Sciatic nerve (tissue), 2 donors: ENCODE data around the gene FTH1. TPM values are rescaled to one million over a fixed set of nuclear protein-coding genes. Genes with fewer than 3 reads are reported as not detected.

Source experiments
- ATAC-seq: fragments of 200-7000 bp; cut with Tn5 transposase; one replicate; pipeline ENCODE4 v1.9.1; 2020; ENCODE audit warnings: mild to moderate bottlenecking, moderate library complexity
- DNase-seq: peaks from one replicate; pipeline ENCODE4 v3.0.0-alpha.2; 2020; ENCODE audit warnings: low spot score
- intact Hi-C: fragments of 100-400 bp; cut with DNase I; formaldehyde crosslinking; loops from one replicate; pipeline ENCODE4 v1.14.2; 2022
- total RNA-seq: library from RNA; stranded (reverse); fragmentation: NEBNext Ultra II Directional; extraction: Animal tissue kit (Norgen Biotek cat#: 25700); gene quantifications from one replicate; pipeline ENCODE4 v1.2.1, GENCODE V29; 2021
- donor health status: DM: no; HTN: no; CAD: no.
- donor health status: DM: no; HTN: no; CAD: no.

Gene FTH1
- total RNA-seq, 1 donor from 2014 or later = 4,297 TPM

DNA sequence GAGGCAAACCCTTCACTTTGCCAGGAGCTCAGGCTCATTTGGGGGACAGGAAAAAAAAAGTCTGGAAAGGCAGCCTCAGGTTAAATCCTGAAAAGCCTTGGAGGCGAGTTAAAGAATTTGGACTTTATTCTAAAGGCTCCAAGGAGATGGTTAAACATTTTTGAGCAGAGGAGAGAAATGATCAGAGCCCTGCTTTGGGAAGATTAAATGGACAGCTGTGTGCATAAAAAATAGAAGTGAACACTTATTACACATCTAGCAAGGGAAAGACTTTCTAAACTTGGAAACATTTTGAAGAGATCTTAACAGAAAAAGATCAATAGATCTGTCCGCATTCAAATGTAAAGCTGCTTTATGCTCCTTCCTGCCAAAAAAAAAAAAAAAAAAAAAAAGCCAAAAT is 41.7 kb downstream of the FTH1 start:
- ATAC-seq (no peak), DNase-seq (no peak)
- intact Hi-C loops = no loop called here

DNA sequence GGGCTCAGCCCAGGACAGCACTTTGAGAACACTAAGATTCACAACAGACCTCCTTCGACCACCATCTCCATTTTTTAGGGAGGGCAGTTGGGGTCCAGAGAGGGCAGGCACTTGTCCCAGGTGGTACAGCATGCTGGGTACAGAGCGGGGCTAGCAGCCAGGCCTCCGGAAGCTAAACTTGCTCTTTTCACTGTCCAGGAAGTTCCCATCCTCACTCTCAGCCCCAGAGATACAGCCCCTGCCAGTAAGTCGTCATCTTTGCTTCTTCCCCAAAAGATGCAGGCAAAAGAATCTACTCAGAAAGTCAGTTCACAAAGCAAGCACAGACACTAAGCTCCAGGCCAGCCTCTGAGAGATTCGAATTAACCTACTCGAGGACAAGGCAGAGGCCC is 43.4 kb downstream of the FTH1 start:
- ATAC-seq = peak; percentile 20
- intact Hi-C loops = no loop called here
- no peak for DNase-seq

DNA sequence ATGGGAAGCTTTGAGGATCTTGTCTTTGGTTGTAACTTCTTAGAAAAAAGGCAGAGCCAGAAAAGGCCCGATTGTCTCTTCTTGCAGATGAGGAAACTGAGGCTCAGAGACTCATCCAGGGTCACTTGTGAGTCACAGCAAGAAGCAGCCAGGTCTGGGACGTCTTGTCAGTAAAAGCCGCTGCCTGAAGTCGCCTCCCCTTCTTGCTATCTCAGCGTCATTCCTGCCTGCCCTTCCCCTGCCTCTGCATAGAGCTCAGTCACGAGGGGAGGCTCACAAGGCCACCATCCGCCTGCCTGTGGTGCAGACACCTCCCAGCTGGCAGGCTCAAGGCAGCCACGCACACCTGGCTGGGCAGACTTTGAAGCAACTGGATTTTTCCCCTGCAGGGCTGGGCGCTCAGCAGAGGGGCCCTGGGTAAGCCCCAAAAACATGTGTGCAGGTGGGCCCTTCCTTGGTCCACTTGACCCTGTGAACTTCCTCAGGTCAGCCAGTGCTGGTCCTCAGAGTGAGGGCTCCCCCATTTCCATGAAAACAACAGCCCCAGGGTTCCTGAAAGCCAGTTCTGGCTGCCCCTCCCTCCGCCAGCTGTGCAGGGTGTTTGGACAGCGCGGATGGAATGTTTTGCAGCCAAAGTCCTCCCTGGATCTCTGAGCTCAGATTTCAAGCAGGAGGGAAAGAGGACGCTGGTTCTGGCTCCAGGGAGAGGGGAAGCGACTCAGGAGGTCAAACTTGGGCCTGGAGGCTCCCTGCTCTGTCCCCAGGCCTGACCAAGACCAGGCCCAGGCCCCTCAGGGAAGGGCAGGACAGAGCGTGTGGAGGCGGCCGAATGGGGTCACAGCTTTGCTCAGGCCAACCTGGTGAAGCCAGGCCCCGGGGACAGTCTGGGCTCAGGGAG is 44.0 kb downstream of the FTH1 start:
- intact Hi-C loops = no loop called here
- ATAC-seq (peak; percentile 90), DNase-seq (peak; percentile 87)

DNA sequence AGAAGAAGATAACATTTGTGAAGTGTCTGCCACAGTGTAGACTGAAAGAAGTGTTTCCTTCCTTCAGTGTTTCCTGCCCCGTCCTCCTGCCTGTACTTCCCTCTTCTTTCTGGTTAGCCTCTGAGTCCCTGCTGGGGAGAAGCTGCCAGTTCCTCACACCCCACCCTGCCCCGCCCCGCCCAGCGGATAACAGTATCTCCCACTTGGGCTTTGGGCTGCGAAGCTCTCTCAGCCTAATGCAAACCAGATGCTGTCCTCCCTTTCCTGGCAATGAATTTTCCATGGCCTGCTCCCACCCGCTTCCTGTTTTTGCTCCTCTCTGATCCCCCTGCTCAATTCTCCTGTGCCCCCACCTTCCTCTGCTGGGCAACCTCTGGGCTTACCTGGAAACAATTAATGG is 44.9 kb downstream of the FTH1 start:
- DNase-seq (peak; percentile 92), ATAC-seq (peak; percentile 86)
- intact Hi-C loops = no loop called here

DNA sequence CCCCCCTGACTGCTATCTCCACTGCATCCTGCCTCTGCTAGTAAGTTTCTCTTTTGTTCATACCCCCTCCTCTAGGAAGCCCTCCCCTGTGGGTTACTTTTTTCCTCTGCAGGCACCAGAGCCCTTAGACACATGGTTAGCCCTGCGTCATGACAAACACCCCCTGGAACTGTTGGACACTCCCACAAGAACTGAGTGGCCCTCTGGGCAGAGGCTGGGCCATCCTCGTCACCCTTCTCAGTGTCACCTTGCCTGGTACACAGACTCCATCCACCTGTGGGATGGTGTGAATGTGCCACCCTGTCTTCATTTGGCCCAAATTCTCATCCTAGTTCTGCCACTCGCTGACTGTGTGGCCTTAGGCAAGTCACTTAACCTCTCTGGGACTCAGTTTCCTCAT is 46.0 kb downstream of the FTH1 start:
- DNase-seq (no peak), ATAC-seq (no peak)
- intact Hi-C loops = no loop called here

DNA sequence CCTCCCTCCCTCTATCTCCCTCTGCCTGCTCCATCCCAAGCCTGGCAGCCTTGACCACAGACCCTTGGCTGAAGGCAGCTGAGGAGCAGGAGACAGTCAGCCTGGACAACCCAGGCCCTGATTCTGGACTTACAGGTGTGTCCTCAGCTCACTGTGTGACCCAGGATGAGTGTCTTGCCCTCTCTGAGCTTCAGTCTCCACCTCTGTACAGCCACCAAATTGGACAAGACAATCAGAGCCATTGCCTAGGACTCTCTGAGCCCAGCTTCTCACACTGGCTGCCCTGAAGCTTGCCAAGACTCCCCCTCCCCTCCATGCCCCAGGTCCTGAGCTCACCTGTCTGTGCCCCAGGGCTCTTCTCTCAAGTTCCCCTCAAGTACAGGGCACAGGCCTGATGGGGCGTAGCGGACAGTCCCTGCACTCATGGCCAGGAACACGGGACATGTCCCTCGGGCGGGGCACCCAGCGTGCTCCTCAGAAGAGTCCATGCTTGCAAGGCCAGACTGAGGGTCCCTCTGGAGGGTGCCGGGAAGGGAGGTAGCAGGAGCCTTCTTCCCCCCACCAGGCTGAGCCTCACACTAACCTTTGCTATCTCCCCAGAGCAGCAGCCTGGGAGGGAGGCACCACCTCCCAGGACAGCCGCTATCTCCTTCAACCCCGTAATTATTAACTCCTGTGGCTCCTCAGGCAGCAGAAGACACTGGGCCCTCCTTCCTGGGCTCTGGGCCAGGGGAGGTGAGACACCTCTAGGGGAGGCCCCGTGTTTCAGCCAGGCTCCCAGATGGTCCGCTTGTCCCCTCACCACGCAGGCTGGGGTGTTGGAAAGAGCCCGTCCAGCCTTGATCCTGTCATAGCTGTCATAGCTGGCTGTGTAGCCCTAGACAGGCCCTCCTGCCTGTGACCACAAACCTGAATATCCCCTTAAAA is 47.5 kb downstream of the FTH1 start:
- ATAC-seq (no peak), DNase-seq (no peak)
- intact Hi-C loops = no loop called here

DNA sequence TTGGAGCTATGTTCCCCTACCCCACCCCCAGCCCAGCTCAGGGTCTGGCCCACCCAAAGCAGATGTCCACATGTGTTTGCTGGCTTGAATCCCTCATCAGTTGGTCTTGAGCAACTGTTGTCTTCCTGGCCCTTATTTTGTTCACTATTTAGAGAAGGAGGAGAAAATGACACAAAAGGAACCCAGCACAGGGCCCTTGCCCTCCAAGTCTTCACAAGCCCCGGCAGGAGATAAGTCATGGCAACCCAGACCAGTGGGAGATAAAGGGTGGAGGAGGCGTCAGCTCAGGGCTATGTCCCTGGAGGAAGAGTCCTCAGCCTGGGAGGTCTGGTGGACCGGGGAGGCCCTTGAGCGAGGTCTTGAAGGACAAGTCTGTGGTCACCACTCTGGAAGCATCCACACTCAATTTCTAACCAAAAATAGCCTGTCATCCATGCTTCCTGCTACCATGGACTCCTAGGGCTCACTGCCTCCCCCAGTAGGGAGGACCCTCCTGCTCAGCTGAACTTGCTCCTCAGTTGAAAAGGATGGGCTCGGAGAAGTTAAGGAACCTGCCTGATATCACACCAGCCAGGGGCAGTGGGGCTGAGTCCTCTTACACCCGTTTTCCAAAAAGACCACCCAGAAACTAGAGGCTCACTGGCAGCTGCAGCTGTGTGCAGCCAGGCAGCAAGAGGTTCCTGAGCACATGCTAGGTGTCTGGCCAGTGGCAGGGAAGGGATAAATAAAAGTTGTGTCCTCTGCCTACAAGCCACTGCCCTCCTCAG is 48.3 kb downstream of the FTH1 start:
- no peak for DNase-seq

DNA sequence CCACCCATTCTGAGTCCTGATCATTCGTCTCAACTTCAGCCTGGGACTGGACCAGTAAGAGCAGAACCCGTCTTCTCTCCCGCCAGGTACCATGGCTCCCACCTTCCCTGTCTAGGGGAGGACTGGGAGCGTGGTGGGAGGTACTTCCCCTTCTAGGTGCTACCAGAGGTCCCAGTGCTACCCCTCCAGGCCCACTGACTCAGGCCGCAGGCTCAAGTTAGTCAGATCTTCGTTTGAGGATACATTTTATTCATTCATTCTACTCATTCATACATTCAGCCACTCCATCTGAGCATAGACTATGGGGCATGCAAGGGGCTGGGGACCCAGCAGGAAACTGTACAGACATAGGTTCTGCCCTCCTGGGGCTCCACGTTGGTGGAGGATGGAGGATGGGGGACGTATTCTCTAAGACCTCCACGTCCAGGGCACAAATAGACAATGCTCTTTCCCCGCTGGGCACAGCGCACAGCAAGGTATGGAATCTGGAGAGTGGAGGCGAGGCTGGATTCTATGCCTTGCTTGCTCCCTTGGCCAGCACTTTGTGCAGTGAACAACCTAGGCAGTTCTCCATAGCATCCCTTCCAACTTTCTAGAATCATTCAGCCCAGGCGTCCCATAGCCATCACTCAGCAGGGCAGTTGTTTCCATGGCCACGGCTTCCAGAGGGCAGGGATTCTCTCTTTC is 49.0 kb downstream of the FTH1 start:
- intact Hi-C loops = no loop called here
- ATAC-seq = no peak
- no peak for DNase-seq

More for the DNA sequence above, 48.3 kb downstream of the FTH1 start:
- intact Hi-C loops = no loop called here
- peak; percentile 14 for ATAC-seq

DNA sequence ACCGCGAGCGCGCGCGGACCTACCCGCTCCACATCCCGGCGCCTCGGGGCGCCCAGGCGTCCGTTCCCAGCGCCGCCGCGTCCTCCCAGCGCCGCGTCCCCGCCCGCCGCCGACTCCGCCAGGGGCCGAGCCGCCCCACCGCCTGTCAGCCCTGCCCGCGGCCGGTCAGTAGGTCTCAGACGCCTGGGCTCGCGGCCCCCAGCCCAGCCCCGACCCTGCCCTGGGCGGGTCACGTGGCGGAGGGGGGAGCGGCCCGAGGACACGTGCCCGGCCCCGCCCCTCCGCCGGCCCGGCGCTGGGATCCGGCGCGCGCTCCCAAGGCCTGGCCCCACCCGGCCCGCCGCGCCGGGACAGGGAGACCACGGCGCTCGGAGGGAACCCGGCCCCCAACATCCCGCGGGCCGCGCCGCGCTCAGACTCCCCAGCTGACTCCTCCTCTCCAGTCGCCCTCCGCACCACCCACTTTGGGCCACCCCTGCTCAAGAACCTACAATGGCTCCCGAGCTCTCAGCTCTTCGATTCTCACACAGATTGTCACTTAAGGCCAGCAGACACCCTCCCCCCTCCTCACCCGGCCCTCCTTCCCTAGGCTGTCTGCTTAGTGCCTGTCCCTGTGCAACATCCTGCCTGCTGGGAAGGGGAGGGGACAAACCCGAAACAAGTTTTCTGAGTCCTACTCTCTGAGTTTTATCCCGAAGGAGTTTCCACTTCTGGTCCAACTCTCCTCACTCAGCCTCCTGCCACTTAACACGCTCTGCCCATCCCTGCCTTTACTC is 49.9 kb downstream of the FTH1 start, which contains the start of gene RAB3IL1:
Gene RAB3IL1 (minus strand): TSS at position 233 of the 776 bp plus-strand sequence. CDS start 199 bp downstream, at position 34.
- DNase-seq = peak; percentile 84

DNA sequence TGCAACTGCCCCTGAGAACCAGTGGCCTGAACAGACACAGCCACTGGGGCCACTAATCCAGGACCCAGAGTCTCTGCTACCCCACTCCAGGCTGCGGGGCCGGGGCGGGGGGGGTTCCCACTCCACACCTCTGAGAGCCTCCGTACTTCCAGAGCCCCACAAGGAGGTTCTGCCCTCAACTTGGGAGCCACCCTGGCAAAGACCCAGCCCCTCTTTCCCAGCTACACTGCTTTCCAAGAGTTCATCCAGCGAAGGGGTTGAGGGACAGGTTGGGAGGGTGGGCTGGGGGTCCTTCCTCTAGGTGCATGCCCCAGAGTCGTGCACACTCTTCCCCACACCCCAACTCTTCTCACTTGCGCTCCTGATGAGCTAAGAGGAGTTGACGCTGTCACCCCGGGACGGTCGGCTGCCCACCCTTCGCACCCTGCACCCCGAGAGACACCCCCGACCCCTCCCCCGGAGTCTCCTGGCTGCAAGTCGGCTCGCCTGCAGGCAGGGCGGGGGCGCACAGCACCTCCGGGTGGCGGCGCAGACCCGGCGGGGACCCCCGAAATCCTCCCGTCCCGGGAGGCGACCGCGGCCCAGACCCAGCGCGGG is 50.6 kb downstream of the FTH1 start:
- ATAC-seq (no peak), DNase-seq (peak; percentile 71)
- intact Hi-C loops = no loop called here

More for the DNA sequence above, 49.9 kb downstream of the FTH1 start, which contains the start of gene RAB3IL1:
- intact Hi-C loops = no loop called here
- ATAC-seq = peak; percentile 73

DNA sequence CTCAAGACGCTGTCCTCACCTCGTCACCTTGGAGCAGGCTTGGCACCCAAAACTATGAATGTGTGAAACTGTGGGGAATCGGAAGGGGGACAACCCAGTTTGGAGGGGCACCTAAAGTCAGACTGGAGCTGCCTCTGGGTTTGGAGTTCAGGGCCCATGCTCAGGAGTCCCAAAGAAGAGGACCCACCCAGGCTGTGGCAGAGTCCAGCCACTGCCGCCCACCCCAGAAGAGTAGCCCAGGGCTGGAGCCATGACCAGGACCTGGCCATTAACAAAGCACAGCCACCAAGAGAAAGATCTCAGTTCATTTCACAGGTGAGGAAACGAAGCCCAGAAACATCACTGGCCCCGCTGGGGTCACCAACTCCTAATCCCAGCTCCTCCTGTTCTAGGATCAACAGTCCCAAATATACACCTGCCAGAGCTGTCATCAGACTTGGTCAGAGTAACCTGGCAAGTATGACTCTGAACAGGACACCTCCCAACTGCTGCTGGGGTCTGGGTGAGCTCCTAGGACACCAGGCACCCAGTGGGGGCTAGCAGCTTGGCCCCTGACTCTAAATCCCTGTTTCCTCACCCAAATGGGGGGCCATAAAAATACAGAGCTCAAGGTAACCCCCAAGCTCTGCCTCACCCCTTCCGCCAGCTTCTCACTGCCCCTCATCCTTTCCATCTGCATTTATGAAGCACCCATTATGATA is 52.8 kb downstream of the FTH1 start:
- DNase-seq (no peak), ATAC-seq (no peak)
- intact Hi-C loops = no loop called here

Other genes with a start within 250 kb of the FTH1 start
- 10.4 TPM for gene MYRF, start 215.0 kb downstream of the FTH1 start, total RNA-seq
- gene TMEM258, start 175.0 kb downstream of the FTH1 start, total RNA-seq = 96.6 TPM
- 3.7 TPM for gene FEN1, start 174.7 kb downstream of the FTH1 start, total RNA-seq
- gene FADS1, start 150.6 kb downstream of the FTH1 start, total RNA-seq = 99.3 TPM
- gene FADS2, start 139.3 kb downstream of the FTH1 start, total RNA-seq = 140 TPM
- gene FADS3, start 76.1 kb downstream of the FTH1 start, total RNA-seq = 127 TPM
- 70.5 TPM for gene RAB3IL1, start 50.1 kb downstream of the FTH1 start, total RNA-seq
- 31.3 TPM for gene BEST1, start 17.3 kb downstream of the FTH1 start, total RNA-seq
- gene INCENP, start 156.4 kb upstream of the FTH1 start, total RNA-seq = 19.4 TPM
- not detected for gene SCGB1D1, start 222.6 kb upstream of the FTH1 start, total RNA-seq
- not detected for gene SCGB2A1, start 241.0 kb upstream of the FTH1 start, total RNA-seq